ENCODE results near the gene APOBEC4.

DNA sequence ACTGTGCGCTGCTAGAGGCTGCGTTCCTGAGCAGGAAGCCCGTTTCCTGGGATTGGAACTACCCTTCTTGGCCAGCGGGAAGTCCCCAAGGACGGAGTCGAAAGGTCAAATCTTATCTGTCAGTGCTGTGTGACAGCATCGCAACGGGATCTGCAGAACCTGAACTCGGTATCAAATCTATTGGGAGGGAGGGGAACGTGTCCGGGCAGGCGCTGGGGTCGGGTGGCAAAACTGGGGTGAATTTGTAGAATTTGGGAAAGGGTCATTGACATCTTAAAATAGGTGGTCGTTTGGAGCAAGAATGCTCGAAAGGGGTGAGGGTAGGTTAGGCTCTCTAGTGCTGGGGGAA lies 16.8 kb downstream of the APOBEC4 start:
- TF ChIP-seq CTCF (conservative IDR thresholded peaks at IDR 0.05 in 1 of 2, IDR thresholded peaks at IDR 0.05 in 1 of 2; ENCODE audit: extremely low read depth in 1 of 2, insufficient read depth in 1 of 2, low read depth in 1 of 2, low read length in 2 of 2) = no peak
- no peak for TF ChIP-seq EZH2 (IDR thresholded peaks at IDR 0.05; ENCODE audit: borderline replicate concordance, low read length)

Measured in mammary epithelial cell (primary cell).